Adrenal gland (tissue), 12 donors: ENCODE results near the gene HPCA. TPM values are rescaled to one million over a fixed set of nuclear protein-coding genes. Genes with fewer than 3 reads are reported as not detected.

ENCODE experiments used
- DNase-seq, 7 donors: peaks; one replicate each; pipeline ENCODE4 v3.0.0-alpha.2; 2019 to 2020
- H3K27ac ChIP-seq, 5 donors: fragments of 200-600 bp; sonication (generic) in 4 of 5; 1 replicate in 3 of 5; 2 replicates in 2 of 5; pipeline versions ENCODE4 v1.5.1 to v1.8.0; 2016 to 2020; ENCODE audit warnings: mild to moderate bottlenecking in 1 of 5
- H3K27me3 ChIP-seq: fragments of 200-600 bp; 2 replicates; pipeline ENCODE4 v1.8.0; 2021
- H3K36me3 ChIP-seq, 2 donors: fragments of 200-600 bp; replicated peaks in 1 of 2; 1 replicate in 1 of 2; 2 replicates in 1 of 2; pipeline versions ENCODE4 v1.5.1 to v1.8.0; 2018 to 2022
- H3K4me1 ChIP-seq, 2 donors: fragments of 200-600 bp; replicated peaks in 1 of 2; 1 replicate in 1 of 2; 2 replicates in 1 of 2; pipeline versions ENCODE4 v1.5.1 to v1.8.0; 2018 to 2021
- H3K4me3 ChIP-seq, 4 donors: fragments of 200-600 bp; sonication (generic) in 3 of 4; one replicate each; pipeline ENCODE4 v1.5.1; 2016 to 2018
- H3K9me3 ChIP-seq, 3 donors: fragments of 200-600 bp; sonication (generic) in 1 of 3; replicated peaks in 1 of 3; 1 replicate in 2 of 3; 2 replicates in 1 of 3; pipeline versions ENCODE4 v1.5.1 to v1.8.0; 2016 to 2021
- CTCF ChIP-seq, 6 experiments: fragments of 450-650 bp in 4 of 6; fragments of 200-600 bp in 2 of 6; sonication (generic) in 1 of 6; IDR thresholded peaks; 1 replicate in 5 of 6; 2 replicates in 1 of 6; pipeline versions ENCODE4 v1.5.1 to v1.8.0; 2016 to 2021; ENCODE audit warnings: antibody characterized with exemption in 6 of 6, mild to moderate bottlenecking in 2 of 6, moderate library complexity in 1 of 6
- POLR2A ChIP-seq, 2 donors: fragments of 450-650 bp; IDR thresholded peaks; one replicate each; pipeline ENCODE4 v1.6.1; 2017; ENCODE audit warnings: antibody characterized with exemption in 2 of 2, mild to moderate bottlenecking in 2 of 2, moderate library complexity in 1 of 2
- WGBS, 4 donors: extraction: QIAGEN DNeasy Blood & Tissue Kit in 2 of 4; methylation state at CpG; one replicate each; pipeline versions ENCODE4 v1.1.5 to v1.1.7; 2013 to 2017; 5-methylcytosine and 5-hydroxymethylcytosine counted together
- intact Hi-C, 2 donors: fragments of 100-400 bp; cut with DNase I; formaldehyde crosslinking; loops; one replicate each; pipeline versions ENCODE4 v1.14.1 to v1.15.0; 2022 to 2023
- polyA plus RNA-seq, 3 donors: library from polyadenylated mRNA; stranded (reverse); fragments of 200-250 nt in 2 of 3; fragments of 350-450 nt in 1 of 3; fragmentation: Illumina TruSeq in 1 of 3; extraction: RNeasy Lipid Tissue Mini Kit (QIAGEN cat#74804) in 1 of 3; gene quantifications; one replicate each; pipeline ENCODE4 v1.2.3, GENCODE V29; 2013 to 2014
- total RNA-seq, 9 donors: library from RNA; depleted of rRNA in 4 of 9; stranded (reverse); fragments of >200 nt in 4 of 9; fragments of 120-200 nt in 1 of 9; fragmentation: NEBNext Ultra II Directional in 1 of 9; extraction: Animal tissue kit (Norgen Biotek cat#: 25700) in 1 of 9; gene quantifications; one replicate each; pipeline versions ENCODE4 v1.1.0 to v1.2.4, GENCODE V29; 2013 to 2023
- donor health status: healthy with polysubstance abuse.
- donor health status: Bipolar disorder and iron deficiency.
- donor health status: DM: yes; HTN: yes; CAD: no.
- donor health status: DM: no; HTN: no; CAD: no.
- donor health status: DM: no; HTN: no; CAD: no.
- donor health status: DM: yes; HTN: yes; CAD: no.

HPCA gene
- total and polyA plus RNA-seq, 12 donors = 0.17 to 3.1 (median 0.62) TPM; not detected in 6

GRCh38 chr1:32888134-32888533 is 1.8 kb downstream of the HPCA start:
- WGBS, 4 donors = 58 to 71% (median 63%) methylated on average over 3 of the region's 3 CpGs
- no peak for TF ChIP-seq CTCF (IDR thresholded peaks at IDR 0.05)
- no peak for TF ChIP-seq POLR2A (IDR thresholded peaks at IDR 0.05)
- no peak for DNase-seq
- Histone ChIP-seq H3K27me3 (peaks cover 36% of the 10 kb centered on the region), H3K4me1 (peaks cover 4 to 14% of the 10 kb centered on the region in 2 donors), H3K9me3 (no peaks in the 10 kb centered on the region), H3K4me3 (no peak overlapping the region), H3K27ac (no peak overlapping the region), H3K36me3 (no peaks in the 10 kb centered on the region)
- intact Hi-C loops = no loop called here

GRCh38 chr1:32888677-32889420 is 2.6 kb downstream of the HPCA start:
- 88 to 92% (median 90%) methylated on average over 17 to 24 of the region's 24 CpGs for WGBS, 4 donors

GRCh38 chr1:32889731-32890278 is 3.5 kb downstream of the HPCA start:
- Histone ChIP-seq H3K27ac (no peak overlapping the region), H3K36me3 (no peaks in the 10 kb centered on the region), H3K27me3 (peaks cover 36% of the 10 kb centered on the region), H3K4me3 (no peak overlapping the region), H3K9me3 (no peaks in the 10 kb centered on the region), H3K4me1 (peaks cover 11 to 20% of the 10 kb centered on the region in 2 donors)
- TF ChIP-seq CTCF (IDR thresholded peaks at IDR 0.05) (no peak), POLR2A (IDR thresholded peaks at IDR 0.05) (no peak)
- no peak for DNase-seq
- WGBS, 4 donors = 73 to 89% (median 83%) methylated on average over 3 of the region's 3 CpGs
- intact Hi-C loops = no loop called here

More at GRCh38 chr1:32888677-32889420, 2.6 kb downstream of the HPCA start:
- peaks cover 11 to 20% of the 10 kb centered on the region in 2 donors for H3K4me1 ChIP-seq
- no peaks in the 10 kb centered on the region for H3K9me3 ChIP-seq
- H3K27ac ChIP-seq = no peak overlapping the region
- TF ChIP-seq POLR2A (IDR thresholded peaks at IDR 0.05) = no peak
- TF ChIP-seq CTCF (IDR thresholded peaks at IDR 0.05) = no peak
- no peak overlapping the region for H3K4me3 ChIP-seq
- H3K27me3 ChIP-seq = peaks cover 36% of the 10 kb centered on the region
- no peak for DNase-seq
- no peaks in the 10 kb centered on the region for H3K36me3 ChIP-seq
- intact Hi-C loops = no loop called here

GRCh38 chr1:32890516-32891240 is 4.4 kb downstream of the HPCA start:
- Histone ChIP-seq H3K36me3 (no peaks in the 10 kb centered on the region), H3K4me3 (no peak overlapping the region), H3K27ac (no peak overlapping the region), H3K4me1 (peaks cover 11 to 20% of the 10 kb centered on the region in 2 donors), H3K9me3 (no peaks in the 10 kb centered on the region), H3K27me3 (peaks cover 36% of the 10 kb centered on the region)
- intact Hi-C loops = no loop called here
- TF ChIP-seq POLR2A (IDR thresholded peaks at IDR 0.05) = no peak
- no peak for TF ChIP-seq CTCF (IDR thresholded peaks at IDR 0.05)
- WGBS, 4 donors = 79 to 90% (median 81%) methylated on average over 4 to 7 of the region's 7 CpGs
- peak in 1 of 7 donors; percentile 13 for DNase-seq
